ENCODE measurements around the gene DDI1.

The DDI1 gene

DNA sequence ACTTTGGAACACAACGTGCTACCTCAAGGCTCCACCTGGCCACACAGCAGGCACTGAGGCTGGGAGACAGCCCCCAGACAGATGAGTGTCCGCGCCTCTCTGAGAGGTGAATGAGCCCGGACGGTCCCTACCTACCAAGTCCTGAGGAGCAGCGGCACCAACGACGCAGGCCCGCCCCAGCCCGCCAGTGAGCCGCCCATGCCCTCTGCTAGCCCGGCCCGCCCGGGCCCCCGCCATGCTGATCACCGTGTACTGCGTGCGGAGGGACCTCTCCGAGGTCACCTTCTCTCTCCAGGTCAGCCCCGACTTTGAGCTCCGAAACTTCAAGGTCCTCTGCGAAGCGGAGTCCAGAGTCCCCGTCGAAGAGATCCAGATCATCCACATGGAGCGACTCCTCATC is at the start of gene DDI1:
TSS of gene DDI1 (plus strand) at position 53 of the 400 bp plus-strand sequence. CDS start at position 236, 183 bp downstream.
- FAIRE-seq = no peak

DNA sequence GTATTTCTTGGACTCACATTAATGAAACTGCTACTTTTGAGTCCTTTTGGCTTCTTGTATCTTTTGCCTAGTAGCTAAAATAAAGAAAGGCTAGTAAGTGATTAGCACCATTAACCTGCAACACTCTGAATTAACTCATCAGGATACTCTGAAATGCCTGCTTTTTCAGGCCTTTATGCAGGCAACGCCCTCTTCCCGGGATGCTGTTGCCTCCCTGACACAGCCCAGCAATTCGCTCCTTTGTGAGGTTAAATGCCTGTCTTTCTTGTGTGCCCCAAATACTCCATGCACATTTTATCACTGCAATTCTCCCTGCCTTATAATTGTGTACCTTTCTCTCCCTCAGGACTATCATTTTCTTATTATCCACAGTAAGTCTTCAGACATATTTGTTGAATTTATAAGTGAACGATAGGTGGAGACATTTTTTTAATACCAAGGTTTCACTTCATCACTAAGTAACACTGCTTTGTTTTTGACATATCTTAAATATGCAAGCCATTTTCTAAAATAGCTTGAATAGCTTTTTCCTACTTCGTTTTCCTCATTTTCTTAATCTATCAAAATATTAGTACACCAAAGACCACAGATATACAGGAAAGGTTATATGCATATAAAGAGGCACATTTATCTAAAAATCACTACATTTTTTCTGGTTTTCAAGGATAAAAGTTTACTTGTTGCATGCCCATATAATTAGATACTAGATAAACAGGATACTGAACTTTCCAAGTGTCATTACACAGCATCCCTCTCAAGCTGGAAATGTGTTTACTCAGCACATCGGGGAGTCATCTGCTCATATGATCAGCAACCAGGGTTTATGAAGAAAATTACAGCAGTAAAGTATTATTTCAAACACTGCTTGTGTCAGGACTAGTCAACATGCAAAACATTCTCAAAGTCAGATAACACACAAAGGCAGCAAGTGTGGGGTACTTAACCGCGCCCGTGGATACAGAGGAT is 48.5 kb upstream of the DDI1 start:
- FAIRE-seq = no peak

DNA sequence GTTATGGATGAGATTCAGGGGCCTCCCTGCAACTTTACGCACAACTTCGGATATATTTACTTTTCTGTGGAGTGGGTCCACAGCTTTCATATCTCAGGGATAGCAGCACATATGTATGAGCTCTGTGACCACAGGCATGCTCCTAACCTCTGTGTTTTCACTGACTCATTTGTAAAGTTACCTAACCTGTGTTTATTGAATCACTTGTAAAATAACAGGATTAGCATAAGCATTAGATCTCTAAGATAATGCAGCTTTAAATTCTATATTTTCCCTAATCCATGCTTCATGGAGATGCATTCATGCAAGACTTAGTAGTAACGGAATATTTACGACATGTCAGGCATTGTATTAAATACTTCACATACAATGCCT is 47.9 kb upstream of the DDI1 start:
- FAIRE-seq = no peak

DNA sequence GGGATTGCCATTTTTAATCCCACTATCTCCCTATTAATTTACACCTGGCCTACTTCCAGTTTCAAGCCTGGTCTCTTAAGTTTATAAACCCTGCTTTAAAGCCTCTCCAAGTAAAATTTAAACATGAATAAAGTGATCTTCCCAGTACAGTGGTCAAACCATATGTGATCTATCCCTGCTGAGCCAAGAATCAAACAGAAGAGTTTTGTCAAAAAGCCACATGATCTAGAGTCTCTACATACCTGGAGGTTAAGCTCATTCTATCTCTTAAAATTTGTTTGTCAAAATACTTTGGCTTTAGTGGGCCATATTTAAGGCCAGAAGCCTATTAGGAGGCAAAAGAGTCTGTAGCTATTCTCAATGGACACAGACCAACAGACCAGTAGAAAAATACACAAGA is 42.9 kb upstream of the DDI1 start:
- no peak for FAIRE-seq

DNA sequence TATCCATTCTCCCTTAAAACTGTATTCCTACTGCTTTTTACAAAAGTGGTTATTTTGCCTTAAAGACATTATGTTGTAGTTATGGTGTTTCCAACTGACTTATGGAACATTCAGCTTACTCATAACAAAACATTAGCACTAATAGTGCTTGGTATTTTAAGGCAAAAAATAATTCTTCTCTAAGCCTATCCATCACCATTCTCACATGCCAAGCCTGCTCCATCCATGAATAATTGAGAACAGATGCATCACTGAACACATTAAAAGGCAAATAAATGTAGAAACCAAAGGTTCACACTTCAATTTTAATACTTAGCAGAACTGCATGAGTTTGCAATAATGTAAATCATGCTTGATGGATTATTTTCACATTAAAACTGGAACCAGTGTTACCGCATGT is 42.3 kb upstream of the DDI1 start:
- no peak for FAIRE-seq

DNA sequence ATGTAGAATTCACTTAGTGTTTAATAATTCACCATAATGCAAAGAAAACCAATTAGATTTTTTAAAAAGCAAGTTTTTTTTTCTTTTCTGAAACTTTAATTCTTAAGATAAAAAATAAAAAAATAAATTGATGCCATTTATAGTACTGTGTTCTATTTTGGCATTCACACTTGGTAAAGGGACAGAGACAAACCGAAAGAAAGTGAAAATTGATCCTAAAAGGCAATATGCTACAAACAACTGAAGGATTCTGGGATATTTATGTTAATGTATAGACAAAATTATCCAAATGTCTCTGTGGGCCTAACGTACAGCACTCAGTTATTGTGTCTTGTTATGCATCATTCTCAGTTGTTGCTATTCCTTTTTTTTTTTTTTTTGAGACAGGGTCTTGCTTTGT is 41.9 kb upstream of the DDI1 start:
- FAIRE-seq = no peak

DNA sequence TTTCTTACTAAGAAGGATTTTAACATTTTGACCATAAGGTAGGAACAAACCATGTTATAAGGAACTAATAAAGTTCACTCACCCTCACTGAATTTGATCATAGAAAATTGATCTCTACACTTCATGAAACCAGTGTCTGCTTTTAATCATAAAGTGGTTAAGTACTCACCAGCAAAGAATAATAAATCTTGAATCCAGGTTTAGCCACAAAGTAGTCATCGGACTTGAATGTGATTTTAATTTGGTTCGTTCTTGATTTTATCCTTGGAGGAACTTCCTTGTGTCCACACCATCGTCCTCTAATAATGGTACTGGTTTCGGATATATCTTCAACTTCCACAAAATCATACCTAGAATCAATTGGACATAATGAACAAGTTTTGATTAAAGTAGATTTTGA is 40.5 kb upstream of the DDI1 start:
- FAIRE-seq = no peak

DNA sequence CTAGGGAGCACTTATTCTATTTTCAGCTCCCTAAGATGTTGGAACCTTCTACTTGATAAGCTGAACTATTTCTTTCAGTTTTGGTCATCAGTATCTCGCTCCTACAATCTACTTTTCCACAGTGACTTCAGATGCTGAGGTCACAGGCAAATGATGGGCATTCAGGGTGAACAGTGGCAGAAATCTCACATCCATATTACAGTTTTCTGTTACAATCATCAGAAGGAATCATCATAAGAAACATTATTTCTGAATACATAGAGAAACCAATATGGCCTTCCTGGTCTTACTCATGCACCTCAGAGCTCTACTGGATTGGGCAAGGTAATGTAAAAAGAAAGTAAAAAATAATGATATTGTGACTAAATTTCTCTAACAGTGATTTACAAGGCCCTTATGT is 39.4 kb upstream of the DDI1 start:
- no peak for FAIRE-seq

DNA sequence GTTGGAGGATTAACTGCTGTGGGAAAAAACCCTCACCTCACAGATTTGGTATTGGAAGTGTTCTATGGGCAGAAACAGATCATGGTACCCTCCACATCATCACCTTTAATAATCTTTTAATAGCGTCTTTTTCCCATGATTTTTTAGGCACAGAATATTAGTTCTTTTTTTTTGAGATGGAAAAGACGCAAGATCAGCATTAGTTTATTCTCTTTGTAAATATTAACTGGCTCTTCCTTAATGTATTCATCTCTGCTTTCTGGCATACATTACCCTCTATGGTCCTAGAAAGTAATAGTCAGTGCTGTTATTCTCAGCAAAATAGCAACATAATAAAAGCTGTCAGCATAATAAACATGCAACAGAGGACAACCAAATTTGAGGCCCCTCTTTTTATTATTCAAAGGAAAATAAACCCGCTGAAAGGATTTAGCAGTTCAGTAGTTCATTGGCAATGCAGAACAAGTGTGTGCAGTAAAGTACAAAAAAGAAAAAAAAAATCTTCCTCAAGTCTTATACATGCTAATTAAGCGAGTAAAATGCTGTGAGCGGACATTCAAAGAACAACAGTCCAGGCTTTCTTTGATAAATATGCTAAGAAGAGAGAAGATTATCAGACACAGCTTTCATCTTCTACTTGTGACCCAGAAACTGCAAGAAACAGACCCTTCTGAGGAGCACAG is 37.5 kb upstream of the DDI1 start:
- FAIRE-seq = no peak

DNA sequence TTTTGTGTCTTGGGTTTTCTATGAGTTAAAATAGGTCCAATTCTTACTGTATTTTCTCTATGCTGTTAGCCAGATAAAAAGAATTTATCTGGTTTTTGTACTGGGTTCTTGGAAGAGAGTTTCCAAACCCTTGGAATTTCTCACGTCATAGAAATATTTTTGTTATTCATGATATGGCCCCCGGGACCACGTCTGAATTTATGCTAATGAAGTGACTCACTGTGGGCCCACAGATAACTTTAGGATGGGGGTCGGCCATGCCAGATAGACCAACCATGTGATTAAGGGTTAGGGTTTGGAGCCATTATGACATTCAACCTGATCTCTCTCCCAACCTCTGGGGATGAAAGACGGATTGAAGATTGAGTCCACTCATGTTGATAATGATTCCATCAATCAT is 35.6 kb upstream of the DDI1 start:
- no peak for FAIRE-seq

DNA sequence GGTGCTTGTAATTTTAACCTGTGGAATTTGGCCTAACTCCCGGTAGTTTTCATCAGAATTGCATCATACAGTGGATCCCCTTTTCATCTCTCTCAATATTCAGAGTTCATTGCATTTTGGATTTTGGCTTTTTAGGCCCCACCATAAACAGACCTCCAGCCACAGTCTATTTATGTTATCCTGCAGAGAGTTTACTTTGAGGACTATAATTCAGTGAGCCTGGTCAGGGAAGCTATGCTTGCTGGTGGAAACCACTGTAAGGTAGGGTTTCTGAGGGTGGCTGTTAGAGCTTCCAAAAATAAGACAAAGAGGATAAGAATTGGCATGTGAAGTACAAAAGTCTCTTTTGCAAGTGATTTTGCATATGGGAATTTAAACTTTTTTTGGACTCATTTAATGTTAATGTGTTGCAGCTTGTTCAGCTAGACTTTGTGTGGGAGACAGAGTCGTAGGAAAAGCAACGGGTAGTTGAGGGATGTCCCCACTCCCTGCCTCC is 34.8 kb upstream of the DDI1 start:
- FAIRE-seq = no peak

DNA sequence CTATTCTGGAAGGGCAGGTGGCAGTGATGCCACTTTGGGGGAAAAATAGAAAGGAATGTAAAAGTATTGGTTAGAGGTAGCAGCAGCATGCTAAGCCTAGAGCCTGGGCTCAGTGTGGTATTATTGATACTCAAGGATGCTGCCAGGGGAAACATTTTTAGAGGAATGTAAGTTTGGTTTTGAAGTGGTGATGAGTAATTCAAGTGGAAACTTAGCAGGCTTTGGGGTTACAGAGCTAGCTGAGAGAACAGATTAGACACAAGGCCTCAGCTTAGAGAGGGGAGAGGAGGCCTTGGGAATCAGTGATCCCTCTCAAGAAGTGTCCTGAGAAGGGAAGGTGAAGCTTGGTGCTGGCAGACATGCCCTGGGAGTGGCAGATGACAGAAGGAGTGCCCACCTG is 32.9 kb upstream of the DDI1 start:
- FAIRE-seq = no peak

DNA sequence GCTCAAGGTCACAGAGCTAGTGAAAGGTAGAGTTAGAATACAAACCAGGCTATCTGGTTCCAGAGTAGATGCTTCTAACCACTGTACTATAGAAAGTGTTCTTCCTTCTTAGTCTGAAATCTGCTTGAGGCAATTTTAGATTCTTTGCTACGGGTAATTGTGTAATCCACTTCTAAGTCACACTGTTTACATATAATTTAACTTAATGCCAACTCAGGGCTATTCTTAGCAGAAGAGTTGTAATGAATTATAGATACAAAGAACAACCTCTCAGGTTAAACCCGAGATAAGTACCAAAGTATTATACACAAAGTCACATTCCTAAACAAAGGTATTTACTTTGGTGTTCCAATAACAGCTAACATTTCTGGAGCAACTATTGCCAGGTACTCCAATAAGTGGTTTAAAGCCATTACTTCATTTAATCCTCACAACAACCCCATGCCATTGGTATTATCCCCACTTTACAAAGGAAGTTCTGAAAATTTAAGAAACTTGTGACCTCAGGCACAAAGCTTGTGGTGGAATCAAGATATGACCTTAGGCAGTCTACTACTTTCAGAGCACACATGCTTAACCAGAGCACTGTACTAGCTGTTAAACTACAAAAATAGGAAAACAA is 31.1 kb upstream of the DDI1 start:
- FAIRE-seq = no peak

DNA sequence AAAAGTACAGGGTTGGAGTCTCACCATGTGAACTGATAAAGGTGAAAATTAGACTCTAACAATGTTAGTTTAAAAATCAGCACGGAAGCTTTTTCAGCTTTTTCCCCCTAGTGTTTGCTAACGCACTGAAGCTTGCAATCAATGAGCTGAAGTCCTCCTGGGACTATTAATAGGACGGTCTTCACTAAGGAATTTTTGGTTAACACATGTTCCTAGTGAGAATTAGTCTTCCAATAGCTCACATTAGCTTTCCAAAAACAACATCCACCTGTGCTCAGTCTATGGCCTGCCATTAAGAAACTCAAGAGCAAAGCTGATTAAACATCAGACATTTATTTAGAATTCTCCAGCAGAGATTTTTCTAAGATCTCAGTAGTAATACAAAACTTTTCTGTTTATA is 26.7 kb upstream of the DDI1 start:
- FAIRE-seq = no peak

DNA sequence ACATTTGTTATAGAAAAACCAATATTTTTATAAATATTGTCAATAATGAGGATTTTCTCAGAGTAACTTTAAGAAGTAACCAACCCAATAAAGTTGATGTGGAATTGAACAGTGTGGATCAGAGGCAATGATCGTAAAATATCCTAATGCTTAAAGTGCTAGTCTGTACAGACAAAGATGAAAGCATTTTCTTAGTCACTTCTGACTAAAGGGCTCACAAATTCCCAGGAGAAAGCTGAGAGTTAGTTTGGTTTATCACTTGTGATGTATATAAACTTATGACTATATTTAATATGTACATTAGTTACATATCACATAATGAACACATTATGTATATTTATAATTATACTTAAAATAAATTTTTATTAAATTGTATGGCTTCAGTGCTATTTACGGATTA is 25.4 kb upstream of the DDI1 start:
- no peak for FAIRE-seq

DNA sequence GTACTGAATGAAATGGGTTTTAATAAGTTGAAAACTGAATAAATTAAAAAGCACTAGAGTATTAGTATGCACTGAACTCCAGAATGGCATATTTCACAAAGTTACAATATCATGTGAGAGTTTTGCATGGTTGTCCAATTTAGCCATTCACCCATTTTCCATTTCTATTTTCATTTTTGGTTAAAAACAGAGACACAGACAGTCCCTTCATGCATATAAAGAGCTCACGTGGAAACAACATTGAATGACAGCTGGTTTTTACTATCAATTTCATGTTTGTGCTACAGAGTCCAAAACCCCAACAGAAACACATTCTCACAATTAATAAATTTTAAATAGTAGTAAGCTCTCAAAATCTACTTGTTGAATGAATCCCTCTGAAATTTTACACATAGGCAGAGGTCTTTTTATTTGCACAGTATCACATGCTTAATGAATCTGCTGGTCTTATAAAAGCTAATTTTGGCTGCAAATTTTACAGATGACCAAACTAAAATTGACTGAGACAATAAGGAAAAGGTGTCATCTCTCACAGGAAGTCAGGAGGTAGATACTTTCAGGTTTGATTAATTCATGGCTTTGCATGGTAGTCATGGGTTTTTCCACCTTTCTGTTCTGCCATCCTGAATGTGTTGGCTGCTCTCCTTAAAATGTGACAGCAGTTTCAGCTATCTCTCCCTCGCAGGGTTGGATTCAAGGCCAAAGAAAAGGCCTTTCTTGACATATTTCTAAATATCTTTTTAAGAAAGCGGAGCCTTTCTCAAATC is 20.6 kb upstream of the DDI1 start:
- no peak for FAIRE-seq

DNA sequence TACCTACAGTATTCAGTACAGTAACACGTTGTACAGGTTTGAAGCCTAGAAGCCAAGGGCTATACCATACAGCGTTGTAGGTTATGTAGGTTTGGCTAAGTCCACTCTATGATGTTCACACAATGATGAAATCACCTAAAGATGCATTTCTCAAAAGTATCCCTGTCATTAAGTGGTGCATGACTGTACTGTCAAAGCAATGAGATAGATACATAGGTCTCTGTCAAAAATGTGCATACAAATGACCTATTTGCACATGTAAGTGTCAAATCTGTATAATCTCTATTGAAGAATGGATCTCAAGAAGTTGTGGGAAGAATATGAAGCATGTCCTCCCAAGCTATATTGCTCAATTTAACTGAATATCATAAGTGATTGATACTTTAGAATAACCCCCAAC is 11.9 kb upstream of the DDI1 start:
- no peak for FAIRE-seq

DNA sequence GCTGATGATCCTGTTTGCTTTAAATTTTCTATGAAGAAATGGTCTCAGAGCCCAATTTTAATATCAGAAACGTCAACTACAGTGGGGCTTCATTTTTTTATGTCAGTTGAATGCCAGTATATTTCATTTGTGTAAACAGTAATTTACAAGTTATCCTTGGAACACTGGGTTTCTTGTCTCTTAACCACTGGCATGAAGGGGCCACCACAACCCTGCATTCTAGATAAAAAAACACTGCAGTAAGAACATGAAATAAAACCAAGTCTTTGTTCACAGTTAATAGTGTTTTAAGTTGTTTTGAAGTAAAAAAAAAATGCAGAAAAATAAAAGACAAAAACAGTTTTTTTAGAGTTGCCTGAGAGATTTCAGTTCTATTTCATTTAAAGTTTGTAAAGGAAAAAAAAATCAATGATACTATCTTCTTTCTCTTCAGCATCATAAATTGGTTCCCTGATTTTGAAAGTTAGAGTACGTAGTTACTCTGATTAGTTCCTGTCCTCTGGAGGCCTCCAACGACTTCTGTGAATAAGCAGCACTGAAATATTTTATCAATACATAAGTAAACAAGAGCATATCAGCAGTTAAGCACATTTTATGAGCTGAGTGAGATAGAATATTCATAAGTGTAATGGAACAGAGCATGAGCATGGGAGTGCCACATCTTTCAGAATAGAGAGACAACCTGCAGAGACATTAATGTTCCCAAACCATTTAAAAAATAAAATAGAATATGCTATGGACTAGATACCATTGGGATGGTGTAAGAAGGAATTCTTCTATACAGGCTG is 7.8 kb upstream of the DDI1 start:
- FAIRE-seq = no peak

DNA sequence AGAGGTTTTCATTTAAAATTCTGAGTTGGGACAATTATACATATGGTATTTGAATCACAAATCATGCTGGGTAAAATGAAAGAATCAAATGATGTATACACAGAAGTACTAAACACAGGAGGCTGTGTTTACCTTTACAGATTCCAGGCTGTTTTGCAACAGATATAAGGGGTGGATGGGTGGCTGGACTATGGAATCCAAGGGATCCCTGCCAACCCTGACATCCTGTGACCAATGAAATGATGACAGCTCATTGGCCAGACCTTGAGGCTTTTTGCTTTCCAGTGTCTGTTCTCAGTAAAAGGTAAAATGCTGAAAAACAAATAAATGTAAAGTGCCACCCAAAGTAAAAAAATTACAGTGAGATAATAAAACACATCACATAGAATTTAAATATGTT is 3.3 kb upstream of the DDI1 start:
- no peak for FAIRE-seq

DNA sequence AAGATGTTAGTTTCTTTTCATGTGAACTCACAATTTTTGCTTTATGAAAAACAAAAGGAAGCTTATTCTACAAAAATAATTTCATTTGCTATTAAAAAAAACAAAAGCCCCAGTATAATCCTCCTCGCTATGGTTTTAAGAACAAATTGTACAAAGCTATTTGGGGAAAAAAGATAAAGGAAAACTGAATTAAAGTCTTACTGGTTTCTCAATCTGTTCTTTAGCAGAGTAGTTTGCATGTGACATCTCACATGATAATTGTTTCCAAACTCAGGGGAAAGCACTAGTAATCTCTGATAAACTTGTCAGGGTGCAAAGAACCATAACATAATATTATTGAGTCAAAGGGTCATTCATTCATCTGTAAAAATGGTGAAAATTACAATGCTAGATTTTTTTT is 2.9 kb upstream of the DDI1 start:
- FAIRE-seq = no peak

DNA sequence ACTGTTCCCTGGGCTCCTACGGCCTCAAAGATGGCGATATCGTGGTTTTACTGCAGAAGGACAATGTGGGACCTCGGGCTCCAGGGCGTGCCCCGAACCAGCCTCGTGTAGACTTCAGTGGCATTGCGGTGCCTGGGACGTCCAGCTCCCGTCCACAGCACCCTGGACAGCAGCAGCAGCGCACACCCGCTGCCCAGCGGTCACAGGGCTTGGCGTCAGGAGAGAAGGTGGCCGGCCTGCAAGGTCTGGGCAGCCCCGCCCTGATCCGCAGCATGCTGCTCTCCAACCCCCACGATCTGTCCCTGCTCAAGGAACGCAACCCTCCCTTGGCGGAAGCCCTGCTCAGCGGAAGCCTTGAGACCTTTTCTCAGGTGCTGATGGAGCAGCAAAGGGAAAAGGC is 555 bp downstream of the DDI1 start:
- no peak for FAIRE-seq

DNA sequence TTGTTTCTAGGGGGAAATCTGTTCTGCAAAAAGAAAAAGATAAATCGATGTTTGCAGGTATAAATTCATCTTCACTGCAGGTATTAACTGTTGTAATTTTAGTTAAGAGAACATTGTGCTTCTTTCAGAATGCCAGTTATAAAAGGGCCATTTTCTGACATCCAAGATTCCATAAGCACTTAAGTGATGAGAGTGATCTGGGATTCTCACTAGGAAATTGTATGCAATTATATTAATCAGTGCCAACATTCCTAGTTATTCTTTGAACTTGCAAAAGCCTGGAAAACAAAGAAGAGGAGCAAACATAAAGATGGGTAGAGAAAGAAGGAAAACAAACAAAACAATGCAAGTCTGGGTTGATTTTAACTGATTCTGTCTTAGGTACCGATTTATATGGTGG is 5.4 kb downstream of the DDI1 start:
- FAIRE-seq = no peak

Measured in TTC549 (cell line).